OCI-LY3 (cell line): Measurements from ENCODE around the gene SLC26A8.

Experiments used
- CTCF ChIP-seq: fragments of 200-600, 300-600 bp; sonication (generic); IDR thresholded peaks from 2 replicates; pipeline ENCODE4 v1.5.1; 2014; ENCODE audit warnings: antibody characterized with exemption, low read length, low read depth
- EZH2phosphoT487 ChIP-seq: fragments of 200-600 bp; shearing (Covaris generic); IDR thresholded peaks from 2 replicates; pipeline ENCODE4 v1.6.1; 2018; ENCODE audit warnings: antibody characterized with exemption, mixed run types, low read depth

GRCh38 chr6:35973670-35974222, 50.7 kb downstream of the SLC26A8 start:
- TF ChIP-seq CTCF (no peak), EZH2phosphoT487 (no peak)
